ENCODE data around the gene IL1B. TPM values are rescaled to one million over a fixed set of nuclear protein-coding genes. Genes with fewer than 3 reads are reported as not detected.

IL1B gene
- total RNA-seq, 2 experiments from 2014 or later, result not detected

- DNase-seq, result no peak
- H3K36me3 Mint-ChIP-seq (ENCODE audit: low read depth), result peaks cover 10% of the 10 kb centered on the region
- no peak overlapping the region for H3K4me3 Mint-ChIP-seq
- peaks cover 15% of the 10 kb centered on the region for H3K4me1 Mint-ChIP-seq (ENCODE audit: low read depth)
- H3K9me3 Mint-ChIP-seq (ENCODE audit: insufficient read depth), result peaks cover 8% of the 10 kb centered on the region
- ATAC-seq, result no peak
- no peak overlapping the region for H3K27ac Mint-ChIP-seq
- CTCF ChIA-PET, result interaction anchor here (1.0 kb wide), 1 partner anchor 30 kb away, joined by 3 read pairs; no protein-coding TSS in a partner anchor
- H3K27me3 Mint-ChIP-seq (ENCODE audit: low read depth), result no peaks in the 10 kb centered on the region
- POLR2A ChIA-PET, result no interaction called here
Observed at GRCh38 chr2:112811841-112812306, 24.7 kb downstream of the IL1B start.

DNA sequence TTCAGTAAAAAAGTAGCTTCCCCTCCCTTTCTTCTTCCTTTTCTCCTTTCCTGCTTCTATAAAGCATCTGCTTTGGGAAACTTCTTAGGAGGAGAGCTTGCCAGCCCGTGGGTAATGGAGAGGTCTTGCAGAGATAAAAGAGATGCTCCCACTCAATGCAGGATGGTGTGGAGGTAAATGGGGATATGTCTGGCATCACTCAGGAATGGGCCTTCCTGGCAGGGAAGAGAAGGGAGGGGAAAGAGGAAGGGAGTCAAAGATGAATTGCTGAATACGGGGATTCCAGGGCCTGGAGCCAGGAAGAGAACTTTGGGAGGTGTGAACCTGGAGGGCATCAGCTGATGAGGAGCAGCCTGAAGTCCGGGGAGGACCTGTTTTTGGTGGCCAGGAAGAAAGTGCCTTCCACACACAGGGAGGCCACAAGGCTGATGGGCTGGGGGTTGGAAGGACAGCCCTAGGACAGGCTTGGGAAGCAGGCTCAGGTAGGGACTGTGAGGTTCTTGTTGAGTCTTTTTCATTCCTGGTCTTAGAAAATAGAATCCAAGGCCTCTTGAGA, 25.2 kb downstream of the IL1B start:
- CTCF ChIA-PET, result no interaction called here
- Mint-ChIP-seq H3K9me3 (ENCODE audit: insufficient read depth) (peaks cover 8% of the 10 kb centered on the region), H3K27me3 (ENCODE audit: low read depth) (no peaks in the 10 kb centered on the region), H3K36me3 (ENCODE audit: low read depth) (peaks cover 10% of the 10 kb centered on the region), H3K4me3 (no peak overlapping the region), H3K4me1 (ENCODE audit: low read depth) (peaks cover 15% of the 10 kb centered on the region), H3K27ac (peak overlapping the region; percentile 47)
- ATAC-seq, result no peak
- POLR2A ChIA-PET, result no interaction called here
- no peak for DNase-seq

- Mint-ChIP-seq H3K36me3 (ENCODE audit: low read depth) (peaks cover 10% of the 10 kb centered on the region), H3K9me3 (ENCODE audit: insufficient read depth) (peaks cover 8% of the 10 kb centered on the region), H3K27ac (no peak overlapping the region), H3K4me1 (ENCODE audit: low read depth) (peaks cover 22% of the 10 kb centered on the region), H3K4me3 (no peak overlapping the region), H3K27me3 (ENCODE audit: low read depth) (no peaks in the 10 kb centered on the region)
- ChIA-PET CTCF (interaction anchor here (1.1 kb wide), 1 partner anchor 133 kb away, joined by 3 read pairs; no protein-coding TSS in a partner anchor), POLR2A (no interaction called here)
- DNase-seq (no peak), ATAC-seq (no peak)
Observed at GRCh38 chr2:112809112-112809511, 27.5 kb downstream of the IL1B start.

DNA sequence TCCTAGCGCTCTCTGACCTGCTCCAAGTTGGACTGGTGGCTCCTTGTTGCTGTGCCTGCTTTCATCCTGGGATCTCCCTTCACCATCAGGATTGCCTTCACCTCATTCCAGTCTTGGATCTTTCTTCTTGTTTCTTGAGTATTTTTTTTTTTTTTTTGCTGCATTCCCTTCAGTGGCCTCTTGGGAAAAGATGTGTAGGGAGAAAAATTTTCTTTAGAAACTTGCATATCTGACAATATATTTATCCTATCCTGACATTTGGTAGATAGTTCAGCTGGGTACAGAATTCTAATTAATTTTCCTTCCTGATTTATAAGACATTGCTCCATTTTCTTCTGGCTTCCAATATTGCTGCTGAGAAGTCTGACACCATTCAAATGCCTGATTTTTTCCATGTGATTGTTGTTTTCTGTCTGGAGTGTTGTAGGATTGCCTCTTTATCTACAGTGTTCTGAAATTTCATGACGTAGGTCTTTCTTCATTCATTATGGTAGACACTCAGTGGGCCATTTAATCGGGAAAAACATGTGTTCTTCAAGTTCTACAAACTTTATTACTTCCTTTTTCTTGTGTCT, 29.3 kb downstream of the IL1B start:
- H3K27me3 Mint-ChIP-seq (ENCODE audit: low read depth), result no peaks in the 10 kb centered on the region
- DNase-seq, result no peak
- no peak for ATAC-seq
- H3K9me3 Mint-ChIP-seq (ENCODE audit: insufficient read depth), result peaks cover 8% of the 10 kb centered on the region
- H3K36me3 Mint-ChIP-seq (ENCODE audit: low read depth), result peaks cover 10% of the 10 kb centered on the region
- no peak overlapping the region for H3K27ac Mint-ChIP-seq
- no peak overlapping the region for H3K4me3 Mint-ChIP-seq
- CTCF ChIA-PET, result no interaction called here
- POLR2A ChIA-PET, result no interaction called here
- peaks cover 35% of the 10 kb centered on the region for H3K4me1 Mint-ChIP-seq (ENCODE audit: low read depth)

- ATAC-seq (no peak), DNase-seq (no peak)
- peaks cover 8% of the 10 kb centered on the region for H3K9me3 Mint-ChIP-seq (ENCODE audit: insufficient read depth)
- POLR2A ChIA-PET, result interaction anchor here (0.7 kb wide), 1 partner anchor 263 kb away, joined by 5 read pairs; no protein-coding TSS in a partner anchor
- peaks cover 26% of the 10 kb centered on the region for H3K4me1 Mint-ChIP-seq (ENCODE audit: low read depth)
- CTCF ChIA-PET, result interaction anchor here (1.4 kb wide), 1 partner anchor 24 kb away, joined by 3 read pairs; no protein-coding TSS in a partner anchor
- H3K27ac Mint-ChIP-seq, result no peak overlapping the region
- no peak overlapping the region for H3K4me3 Mint-ChIP-seq
- H3K27me3 Mint-ChIP-seq (ENCODE audit: low read depth), result no peaks in the 10 kb centered on the region
- peaks cover 11% of the 10 kb centered on the region for H3K36me3 Mint-ChIP-seq (ENCODE audit: low read depth)
Observed at GRCh38 chr2:112805542-112805941, 31.0 kb downstream of the IL1B start.

DNA sequence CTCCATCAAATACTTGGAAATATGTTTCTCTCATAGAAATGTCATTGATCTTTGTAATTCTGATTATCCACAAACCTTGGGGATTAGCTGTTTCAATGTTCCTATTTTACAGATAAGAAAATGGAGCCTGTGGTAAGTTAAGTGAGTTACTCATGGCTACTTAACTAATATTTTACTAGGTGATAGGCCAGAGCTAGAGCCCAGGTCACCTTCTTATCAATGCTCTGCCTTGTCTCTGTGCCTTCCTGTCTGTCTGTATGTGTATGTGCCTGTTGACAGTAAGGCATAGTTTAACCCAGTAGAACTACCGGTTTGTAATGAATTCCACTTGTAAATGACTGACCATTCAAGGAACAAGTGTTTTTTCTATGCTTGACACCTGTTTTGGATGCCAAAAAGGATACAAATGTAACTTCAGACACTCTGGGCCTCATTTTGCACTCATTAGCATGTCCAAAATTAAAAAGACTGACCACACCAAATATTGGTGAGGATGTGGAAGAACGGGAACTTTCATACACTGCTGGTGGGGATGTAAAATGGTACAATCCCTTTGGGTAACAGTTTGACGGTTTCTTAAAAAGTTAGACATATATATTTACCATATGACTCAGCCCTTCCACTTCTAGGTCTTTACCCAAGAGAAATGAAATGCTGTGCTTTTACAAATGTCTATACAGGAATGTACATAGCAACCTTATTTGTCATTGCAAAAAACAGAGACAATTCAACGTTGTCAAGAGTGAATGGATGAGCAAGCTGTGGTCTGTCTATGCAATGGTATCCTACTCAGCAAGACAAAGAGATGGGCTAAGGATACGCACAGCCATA, 32.7 kb downstream of the IL1B start:
- POLR2A ChIA-PET, result no interaction called here
- Mint-ChIP-seq H3K9me3 (ENCODE audit: insufficient read depth) (peaks cover 8% of the 10 kb centered on the region), H3K4me3 (no peak overlapping the region), H3K27ac (peak overlapping the region; percentile 24), H3K36me3 (ENCODE audit: low read depth) (peaks cover 11% of the 10 kb centered on the region), H3K4me1 (ENCODE audit: low read depth) (peaks cover 38% of the 10 kb centered on the region), H3K27me3 (ENCODE audit: low read depth) (no peaks in the 10 kb centered on the region)
- DNase-seq (no peak), ATAC-seq (peak; percentile 41)
- CTCF ChIA-PET, result interaction anchor here (1.2 to 1.4 kb wide), 2 partner anchors 22 to 54 kb away, joined by 3 to 4 read pairs; no protein-coding TSS in a partner anchor

DNA sequence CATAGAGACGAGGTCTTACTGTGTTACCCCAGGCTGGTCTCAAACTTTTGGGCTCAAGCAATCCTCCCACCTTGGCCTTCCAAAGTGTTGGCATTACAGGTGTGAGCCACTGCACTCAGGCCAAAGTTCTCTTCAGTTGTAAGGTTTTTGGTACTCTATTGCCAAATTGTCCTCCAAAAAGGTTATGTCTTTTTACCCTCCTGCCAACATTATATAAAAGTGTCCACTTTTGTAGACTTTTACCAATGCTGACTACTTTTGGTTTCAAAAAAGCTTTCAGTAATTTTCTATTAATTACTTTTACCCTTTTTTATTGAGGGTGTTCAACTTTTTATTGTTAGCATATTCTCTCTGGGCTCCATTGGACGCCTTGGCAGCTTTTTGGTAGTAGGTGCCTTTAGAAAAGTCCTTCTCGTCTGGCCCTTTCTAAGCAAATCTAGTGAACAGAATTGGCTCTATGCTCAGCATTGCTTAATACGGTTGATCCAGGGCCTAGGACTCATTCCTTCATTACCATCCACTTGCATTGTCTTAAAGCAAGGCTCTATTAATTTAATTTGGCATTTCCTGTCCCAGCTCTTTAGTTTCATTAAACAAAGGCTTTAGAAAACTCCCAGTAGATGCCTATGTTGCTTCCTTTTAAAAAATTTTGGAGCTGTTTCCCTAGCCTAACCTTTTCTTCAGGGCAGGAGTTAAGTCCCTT, 35.5 kb downstream of the IL1B start:
- no peak overlapping the region for H3K27ac Mint-ChIP-seq

GRCh38 chr2:112798979-112799975, 37.3 kb downstream of the IL1B start:
- H3K9me3 Mint-ChIP-seq (ENCODE audit: insufficient read depth), result no peaks in the 10 kb centered on the region
- ChIA-PET CTCF (no interaction called here), POLR2A (no interaction called here)
- H3K27me3 Mint-ChIP-seq (ENCODE audit: low read depth), result no peaks in the 10 kb centered on the region
- peaks cover 45% of the 10 kb centered on the region for H3K4me1 Mint-ChIP-seq (ENCODE audit: low read depth)
- H3K4me3 Mint-ChIP-seq, result no peak overlapping the region
- peaks cover 13% of the 10 kb centered on the region for H3K36me3 Mint-ChIP-seq (ENCODE audit: low read depth)
- ATAC-seq, result peak; percentile 29
- H3K27ac Mint-ChIP-seq, result peak overlapping the region; percentile 36
- no peak for DNase-seq

More for the DNA sequence above, 35.5 kb downstream of the IL1B start:
- CTCF ChIA-PET, result interaction anchor here (0.7 to 1.1 kb wide), 2 partner anchors 32 to 85 kb away, joined by 3 to 6 read pairs; no protein-coding TSS in a partner anchor
- POLR2A ChIA-PET, result no interaction called here
- Mint-ChIP-seq H3K9me3 (ENCODE audit: insufficient read depth) (no peaks in the 10 kb centered on the region), H3K36me3 (ENCODE audit: low read depth) (peaks cover 7% of the 10 kb centered on the region), H3K4me3 (no peak overlapping the region), H3K27me3 (ENCODE audit: low read depth) (no peaks in the 10 kb centered on the region), H3K4me1 (ENCODE audit: low read depth) (peaks cover 42% of the 10 kb centered on the region)
- ATAC-seq, result no peak
- DNase-seq, result no peak

DNA sequence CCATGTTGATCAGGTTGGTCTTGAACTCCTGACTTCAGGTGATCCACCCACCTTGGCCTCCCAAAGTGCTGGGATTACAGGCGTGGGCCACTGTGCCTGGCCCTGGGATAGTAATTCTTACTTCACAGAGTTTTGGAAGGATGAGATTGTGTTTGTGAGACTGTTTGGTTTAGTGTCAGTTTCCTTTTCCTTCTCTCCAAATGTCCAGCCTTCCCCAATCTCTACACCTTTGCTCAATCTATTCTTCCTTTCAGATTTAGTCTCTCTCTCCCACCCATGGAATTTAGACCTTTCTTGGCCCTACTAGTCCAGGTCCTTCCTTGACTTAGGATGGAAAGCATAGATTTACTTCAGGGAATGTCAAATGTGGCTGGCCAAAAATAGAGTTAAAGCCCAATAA, 40.1 kb downstream of the IL1B start:
- Mint-ChIP-seq H3K27ac (no peak overlapping the region), H3K9me3 (ENCODE audit: insufficient read depth) (no peaks in the 10 kb centered on the region), H3K27me3 (ENCODE audit: low read depth) (no peaks in the 10 kb centered on the region), H3K4me3 (no peak overlapping the region), H3K36me3 (ENCODE audit: low read depth) (peaks cover 15% of the 10 kb centered on the region), H3K4me1 (ENCODE audit: low read depth) (peaks cover 41% of the 10 kb centered on the region)
- ChIA-PET POLR2A (no interaction called here), CTCF (no interaction called here)
- DNase-seq, result no peak
- no peak for ATAC-seq

- ATAC-seq, result no peak
- Mint-ChIP-seq H3K27ac (no peak overlapping the region), H3K27me3 (ENCODE audit: low read depth) (no peaks in the 10 kb centered on the region), H3K9me3 (ENCODE audit: insufficient read depth) (no peaks in the 10 kb centered on the region), H3K36me3 (ENCODE audit: low read depth) (peaks cover 15% of the 10 kb centered on the region), H3K4me1 (ENCODE audit: low read depth) (peaks cover 38% of the 10 kb centered on the region), H3K4me3 (no peak overlapping the region)
- POLR2A ChIA-PET, result interaction anchor here (0.6 kb wide), 1 partner anchor 103 kb away, joined by 3 read pairs; no protein-coding TSS in a partner anchor
- CTCF ChIA-PET, result interaction anchor here (1.6 kb wide), 1 partner anchor 146 kb away, joined by 5 read pairs; no protein-coding TSS in a partner anchor
- no peak for DNase-seq
Observed at GRCh38 chr2:112795774-112796173, 40.8 kb downstream of the IL1B start.
